ENCODE measurements around the gene PSPN.
A peak's percentile ranks its signal among the peaks of the same experiment; 100 is the strongest.
"Not testable (repeated sequence)": the region's sequence is repeated elsewhere in the genome, so short reads cannot be mapped to it uniquely, and the experiment has no call there.

The PSPN gene

GRCh38 chr19:6402837-6403608 lies 27.3 kb upstream of the PSPN start:
- DNase-seq (ENCODE audit: low spot score) = peak; percentile 57

- DNase-seq (ENCODE audit: low spot score) = no peak
Observed at GRCh38 chr19:6402058-6402457, 26.3 kb upstream of the PSPN start.

- DNase-seq (ENCODE audit: low spot score) = not testable (repeated sequence)
Observed at GRCh38 chr19:6400062-6400944, 24.6 kb upstream of the PSPN start.

GRCh38 chr19:6396305-6396704 lies 20.6 kb upstream of the PSPN start:
- no peak for DNase-seq (ENCODE audit: low spot score)

DNA sequence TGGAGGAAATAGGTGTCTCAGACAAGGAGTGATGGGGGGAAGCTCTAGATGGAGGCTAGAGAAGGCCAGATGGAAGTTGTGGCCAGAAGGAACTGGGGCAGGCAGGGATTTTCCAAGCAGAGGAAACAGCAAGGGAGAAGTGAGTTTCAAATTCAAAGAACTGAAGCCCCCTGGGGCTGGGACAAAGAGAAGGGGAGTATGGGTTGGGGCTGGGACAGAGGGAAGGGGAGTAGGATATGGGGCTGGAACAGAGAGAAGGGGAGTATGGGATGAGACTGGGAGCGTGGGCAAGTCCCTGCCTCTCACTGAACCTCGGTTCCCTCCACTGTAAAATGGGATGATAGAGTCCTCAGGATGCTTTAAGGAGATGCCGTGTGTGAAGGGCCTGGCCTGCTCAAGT lies 19.1 kb upstream of the PSPN start:
- no peak for DNase-seq (ENCODE audit: low spot score)

GRCh38 chr19:6393983-6394412 lies 18.3 kb upstream of the PSPN start:
- DNase-seq (ENCODE audit: low spot score) = no peak

DNA sequence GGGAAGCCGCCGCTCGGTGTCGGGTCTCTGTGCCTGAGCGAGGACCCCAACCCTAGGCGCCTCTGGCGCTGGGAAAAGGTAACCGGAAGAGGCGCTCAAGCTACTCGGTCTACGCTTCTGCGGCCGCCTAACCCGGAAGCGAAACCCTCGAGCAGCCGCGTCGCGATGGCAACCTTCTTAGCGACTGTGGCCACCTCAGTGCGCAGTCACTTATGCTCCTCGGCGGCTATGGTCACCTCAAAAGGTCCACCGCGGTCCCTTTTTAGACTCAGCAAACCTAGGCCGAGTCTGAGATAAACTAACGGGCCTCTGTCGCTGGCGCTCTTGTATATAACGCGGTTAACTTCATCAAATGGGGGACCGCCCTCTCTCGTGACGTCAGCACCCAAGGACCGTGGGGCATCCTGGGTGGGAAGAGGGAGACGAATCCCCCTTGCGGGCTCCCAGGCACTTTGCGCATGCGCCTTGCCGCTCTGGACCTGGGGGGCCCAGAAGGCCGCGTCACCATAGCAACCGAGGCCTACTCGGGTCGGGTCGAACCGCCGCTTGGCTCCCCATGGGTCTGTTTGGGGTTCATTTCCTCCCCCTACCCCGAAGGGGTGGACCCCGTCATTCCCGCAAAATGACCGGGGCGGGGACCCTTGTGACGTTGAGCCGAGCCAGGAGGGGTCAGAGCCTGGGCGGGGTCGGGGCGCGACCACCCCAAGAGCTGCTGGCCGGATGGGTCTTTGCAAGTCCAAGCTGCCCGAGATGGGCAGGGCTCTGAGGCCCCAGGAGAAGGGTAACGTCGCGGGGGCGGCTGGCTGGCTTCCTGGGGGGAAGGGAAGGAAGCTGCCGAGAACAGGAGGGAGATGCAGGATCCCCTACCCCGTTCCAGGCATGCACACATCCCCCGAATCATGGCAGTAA lies 17.6 kb upstream of the PSPN start, which contains the start of gene GTF2F1:
TSS of gene GTF2F1 (minus strand) at position 91 of the 909 bp plus-strand sequence. CDS start 169 bp downstream, outside the sequence.
- DNase-seq (ENCODE audit: low spot score) = peak; percentile 83

DNA sequence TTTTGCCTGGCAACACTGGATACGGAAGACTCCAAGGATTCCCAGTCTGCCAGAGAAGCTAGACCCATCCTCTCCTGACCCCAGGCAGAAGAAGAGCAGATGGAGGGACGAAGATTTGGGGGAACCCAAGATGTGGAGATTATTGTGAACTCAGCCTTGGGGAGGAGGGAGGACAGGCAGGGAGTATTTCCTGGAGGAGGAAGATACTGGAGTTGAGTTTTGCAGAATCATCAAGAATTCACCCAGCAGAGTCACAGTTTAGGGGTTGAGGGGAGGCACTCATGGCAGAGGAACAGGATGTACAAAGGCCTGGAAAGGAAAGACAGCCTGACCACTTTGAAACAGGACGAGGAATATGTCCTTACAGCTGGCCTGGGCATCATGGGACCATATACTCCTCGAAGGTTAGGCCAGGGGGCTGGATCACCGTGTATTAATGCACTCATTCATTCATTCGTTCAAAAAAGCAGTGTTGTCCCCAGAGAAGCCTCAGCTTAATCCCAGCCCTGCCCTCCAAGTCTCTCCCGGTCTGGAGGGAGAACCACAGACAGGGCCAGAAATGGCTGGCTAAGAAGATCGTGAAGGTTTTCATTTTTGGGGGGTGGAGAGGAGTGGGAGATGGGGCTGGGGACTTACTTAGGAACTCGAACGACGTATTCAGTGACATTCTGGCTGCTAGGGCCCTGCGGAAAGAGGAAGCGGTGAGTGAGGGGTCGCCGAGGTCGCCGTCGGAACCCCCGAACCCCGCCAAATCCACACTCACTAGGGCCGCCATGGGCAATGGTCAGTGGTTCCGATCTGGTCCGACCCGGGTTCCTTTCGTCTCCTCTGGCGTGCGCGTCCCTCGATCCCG lies 16.7 kb upstream of the PSPN start:
- no peak for DNase-seq (ENCODE audit: low spot score)

GRCh38 chr19:6387372-6387771 lies 11.6 kb upstream of the PSPN start:
- DNase-seq (ENCODE audit: low spot score) = no peak

DNA sequence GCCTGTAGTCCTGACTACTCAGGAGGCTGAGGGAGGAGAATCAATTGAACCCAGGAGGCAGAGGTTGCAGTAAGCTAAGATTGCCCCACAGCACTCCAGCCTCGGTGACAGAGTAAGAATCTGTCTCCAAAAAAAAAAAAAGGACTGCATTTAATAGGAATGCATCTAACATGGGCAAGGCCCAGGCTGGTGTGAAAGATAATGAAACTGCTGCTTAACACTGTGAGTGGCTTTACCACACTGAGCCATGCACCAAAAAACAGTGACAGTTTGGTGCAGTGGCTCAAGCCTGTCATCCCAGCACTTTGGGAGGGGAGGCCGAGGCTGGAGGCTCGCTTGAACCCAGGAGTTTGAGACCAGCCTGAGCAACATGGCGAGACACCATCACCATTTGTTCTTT lies 8.6 kb upstream of the PSPN start:
- no peak for DNase-seq (ENCODE audit: low spot score)

- no peak for DNase-seq (ENCODE audit: low spot score)
Observed at GRCh38 chr19:6383188-6383587, 7.5 kb upstream of the PSPN start.

DNA sequence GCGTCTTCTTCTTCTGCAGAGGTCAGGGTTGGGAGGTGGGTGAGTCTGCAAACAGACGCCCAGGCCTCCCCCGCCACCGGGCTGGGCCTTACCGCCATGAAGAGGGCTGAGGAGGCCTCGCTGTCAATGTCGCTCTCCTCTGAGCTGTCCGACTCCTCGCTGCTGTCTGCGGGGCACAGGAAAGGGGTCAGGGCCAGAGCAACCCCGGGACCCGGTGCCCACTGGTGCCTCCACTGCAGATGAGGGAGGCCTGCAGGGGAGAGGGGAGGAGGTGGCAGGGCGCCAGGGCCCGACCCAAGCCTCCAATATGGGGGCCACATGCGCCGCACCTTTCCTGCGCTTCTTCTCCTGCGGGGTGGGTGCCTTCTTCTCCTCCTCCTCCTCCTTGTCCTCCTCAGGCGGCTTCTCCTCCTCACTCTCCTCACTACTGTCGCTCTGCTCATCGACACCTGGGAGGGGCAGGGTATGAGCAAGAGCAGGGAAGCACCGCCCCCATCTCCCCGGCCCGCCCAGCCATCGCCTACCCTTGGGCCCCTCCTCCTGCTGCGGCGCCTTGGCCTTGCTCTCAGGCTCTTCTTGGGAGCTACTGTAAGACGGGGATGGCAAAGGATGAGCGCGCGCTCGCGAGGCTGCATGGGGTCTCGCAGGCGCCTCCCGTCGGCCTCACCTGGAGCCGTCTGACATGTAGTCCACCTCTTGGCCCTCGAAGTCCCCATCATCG lies 5.5 kb upstream of the PSPN start:
- no peak for DNase-seq (ENCODE audit: low spot score)

GRCh38 chr19:6379744-6380143 lies 4.0 kb upstream of the PSPN start:
- DNase-seq (ENCODE audit: low spot score) = no peak

DNA sequence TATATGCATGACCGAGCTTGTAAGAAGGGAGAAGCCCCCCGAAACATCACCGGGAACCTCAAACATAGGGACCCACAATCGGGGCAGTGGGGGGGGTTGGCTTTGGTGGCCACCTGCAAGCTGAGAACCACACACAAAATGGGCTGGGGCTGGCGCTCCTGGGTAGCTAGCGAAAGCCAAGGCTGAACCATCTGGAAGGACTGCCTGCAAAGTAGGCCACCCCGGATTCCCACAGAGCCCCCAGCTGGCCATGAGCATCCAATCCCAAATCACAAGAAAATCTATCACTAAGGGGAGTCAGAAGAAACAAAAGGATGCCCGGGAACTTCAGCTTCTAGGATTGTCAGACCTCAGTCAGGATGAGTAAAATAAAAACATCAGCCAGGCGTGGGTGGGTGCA lies 2.8 kb upstream of the PSPN start:
- DNase-seq (ENCODE audit: low spot score) = no peak

GRCh38 chr19:6378041-6378440 lies 2.3 kb upstream of the PSPN start:
- DNase-seq (ENCODE audit: low spot score) = no peak

GRCh38 chr19:6376512-6377190 lies 918 bp upstream of the PSPN start:
- no peak for DNase-seq (ENCODE audit: low spot score)

DNA sequence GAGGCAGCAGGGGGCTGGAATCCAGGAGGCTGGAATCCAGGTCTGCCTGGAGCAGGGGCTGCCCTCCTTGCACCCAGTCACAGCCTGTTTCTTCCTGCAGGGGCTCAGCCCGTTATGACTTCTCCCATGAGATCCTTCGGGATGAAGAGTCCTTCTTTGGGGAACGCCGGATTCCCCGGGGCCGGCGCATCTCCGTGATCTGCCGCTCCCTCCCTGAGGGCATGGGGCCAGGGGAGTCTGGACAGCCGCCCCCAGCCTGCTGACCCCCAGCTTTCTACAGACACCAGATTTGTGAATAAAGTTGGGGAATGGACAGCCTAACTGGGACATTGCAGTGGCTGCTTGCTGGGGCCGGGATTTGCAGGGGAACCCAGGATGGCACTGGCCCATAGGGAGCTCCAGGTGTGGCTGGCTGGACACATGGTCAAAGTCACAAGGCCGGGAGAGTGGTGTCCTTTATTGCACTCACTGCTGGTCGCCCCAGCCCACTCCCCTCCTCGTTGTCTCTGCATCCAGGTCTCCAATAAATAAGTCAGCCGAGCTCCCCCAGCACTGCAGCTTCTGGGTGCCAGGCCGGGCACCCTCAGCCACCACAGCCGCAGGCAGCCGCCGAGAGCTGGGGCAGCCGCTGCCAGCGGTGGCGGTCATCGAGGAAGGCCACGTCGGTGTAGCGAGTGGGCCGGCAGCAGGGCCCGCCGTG lies 872 bp downstream of the PSPN start:
- no peak for DNase-seq (ENCODE audit: low spot score)

GRCh38 chr19:6374161-6374709 lies 1.5 kb downstream of the PSPN start:
- DNase-seq (ENCODE audit: low spot score) = no peak

- DNase-seq (ENCODE audit: low spot score) = no peak
Observed at GRCh38 chr19:6373813-6374108, 2.0 kb downstream of the PSPN start.

Measured in SW480 (cell line).